Endometrial microvascular endothelial cells (primary cell): ENCODE results near the gene ENOX1. TPM values are rescaled to one million over a fixed set of nuclear protein-coding genes. Genes with fewer than 3 reads are reported as not detected.

Experiments
- in situ Hi-C: cut with HindIII; loops from 2 replicates; pipeline ENCODE4 v1.10.0; 2017; ENCODE audit warnings: low sequenced_read_pairs, low pct_unique_long_range_greater_than_20kb; ENCODE audit errors: inconsistent ontology term
- total RNA-seq: library from RNA; depleted of rRNA; stranded (reverse); fragments of >200 nt; gene quantifications from one replicate; pipeline ENCODE4 v1.2.3, GENCODE V29; 2015; ENCODE audit errors: inconsistent ontology term

Gene ENOX1
- total RNA-seq, 1 donor from 2014 or later: not detected

DNA sequence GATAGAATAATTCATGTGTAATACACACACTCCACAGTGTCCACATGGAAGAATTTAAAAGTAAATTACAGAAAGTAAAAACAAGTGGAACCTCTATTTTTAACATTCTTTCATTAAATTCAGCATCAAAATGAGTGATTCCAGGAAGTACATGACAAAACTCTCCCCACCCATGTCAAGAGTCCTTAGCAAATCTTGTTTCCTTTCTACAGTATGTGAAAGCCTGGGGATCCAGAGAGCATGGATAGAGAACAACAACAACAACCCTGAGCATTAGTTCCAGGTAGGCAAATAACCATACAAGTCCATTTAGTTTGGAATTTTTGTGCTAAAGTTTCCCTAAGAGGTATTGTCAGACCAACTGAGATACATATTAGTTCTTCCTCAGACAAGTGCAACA, 267.9 kb downstream of the ENOX1 start:
- in situ Hi-C loops: no loop called here

DNA sequence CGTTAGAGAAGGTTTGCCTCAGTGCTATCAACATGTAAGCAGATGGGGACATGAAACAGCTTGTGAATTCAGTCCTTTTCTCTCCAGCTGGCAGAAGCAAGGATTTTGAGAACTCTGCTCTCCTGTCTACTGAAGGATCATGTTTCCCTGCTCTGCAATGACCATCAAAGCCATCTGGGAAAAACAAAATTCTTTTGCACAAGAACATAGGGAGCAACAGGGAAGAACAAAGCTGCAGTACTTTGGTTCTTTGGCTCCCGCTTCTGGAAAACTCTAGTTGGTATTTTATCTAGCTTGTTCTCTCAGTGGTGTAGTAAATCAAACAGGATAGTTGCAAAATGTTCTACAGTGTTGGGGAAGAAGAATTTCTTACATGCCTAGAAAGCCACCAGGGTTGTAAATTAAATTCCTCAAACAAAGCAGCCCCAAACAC, 270.4 kb downstream of the ENOX1 start:
- in situ Hi-C loops: no loop called here

- in situ Hi-C loops: no loop called here
These were observed 271.2 kb downstream of the ENOX1 start for GRCh38 chr13:43515531-43515930.

DNA sequence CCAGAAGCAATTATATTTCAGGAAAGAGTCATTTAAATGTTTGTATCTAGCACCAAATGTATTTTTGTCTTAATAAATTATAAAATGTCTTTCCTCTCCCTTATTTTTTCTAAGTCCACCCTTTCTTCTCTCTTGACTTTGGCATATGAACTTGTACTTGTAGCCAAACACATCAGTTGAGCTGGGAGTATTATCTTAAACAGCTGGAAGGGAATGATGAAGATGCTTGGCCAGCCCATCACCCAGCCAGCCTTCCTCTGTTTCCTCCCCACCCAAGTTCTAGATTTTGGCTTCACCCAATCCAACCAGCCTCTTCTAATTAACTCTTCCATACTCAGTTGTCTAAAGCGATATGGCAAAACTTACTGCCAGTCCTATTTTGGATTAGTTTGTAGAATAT, 272.5 kb downstream of the ENOX1 start:
- in situ Hi-C loops: no loop called here

DNA sequence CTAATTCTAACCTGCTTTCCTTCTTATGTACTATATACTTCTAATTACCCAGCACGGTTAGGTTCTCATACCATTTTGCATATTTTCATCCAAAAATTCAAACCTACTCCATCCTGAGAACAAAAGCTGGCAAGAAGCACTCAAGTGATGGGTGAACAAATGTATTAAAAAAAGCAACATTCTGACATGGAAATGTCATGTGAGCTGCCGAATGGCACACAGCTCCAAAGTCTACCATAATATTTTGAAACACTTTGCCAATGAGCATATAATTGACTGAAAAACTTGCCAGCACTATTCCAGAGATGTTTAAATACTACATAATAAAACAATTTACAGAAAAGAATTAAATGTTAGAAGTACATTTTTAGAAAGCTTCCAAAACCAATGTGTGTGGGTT, 274.6 kb downstream of the ENOX1 start:
- in situ Hi-C loops: no loop called here

DNA sequence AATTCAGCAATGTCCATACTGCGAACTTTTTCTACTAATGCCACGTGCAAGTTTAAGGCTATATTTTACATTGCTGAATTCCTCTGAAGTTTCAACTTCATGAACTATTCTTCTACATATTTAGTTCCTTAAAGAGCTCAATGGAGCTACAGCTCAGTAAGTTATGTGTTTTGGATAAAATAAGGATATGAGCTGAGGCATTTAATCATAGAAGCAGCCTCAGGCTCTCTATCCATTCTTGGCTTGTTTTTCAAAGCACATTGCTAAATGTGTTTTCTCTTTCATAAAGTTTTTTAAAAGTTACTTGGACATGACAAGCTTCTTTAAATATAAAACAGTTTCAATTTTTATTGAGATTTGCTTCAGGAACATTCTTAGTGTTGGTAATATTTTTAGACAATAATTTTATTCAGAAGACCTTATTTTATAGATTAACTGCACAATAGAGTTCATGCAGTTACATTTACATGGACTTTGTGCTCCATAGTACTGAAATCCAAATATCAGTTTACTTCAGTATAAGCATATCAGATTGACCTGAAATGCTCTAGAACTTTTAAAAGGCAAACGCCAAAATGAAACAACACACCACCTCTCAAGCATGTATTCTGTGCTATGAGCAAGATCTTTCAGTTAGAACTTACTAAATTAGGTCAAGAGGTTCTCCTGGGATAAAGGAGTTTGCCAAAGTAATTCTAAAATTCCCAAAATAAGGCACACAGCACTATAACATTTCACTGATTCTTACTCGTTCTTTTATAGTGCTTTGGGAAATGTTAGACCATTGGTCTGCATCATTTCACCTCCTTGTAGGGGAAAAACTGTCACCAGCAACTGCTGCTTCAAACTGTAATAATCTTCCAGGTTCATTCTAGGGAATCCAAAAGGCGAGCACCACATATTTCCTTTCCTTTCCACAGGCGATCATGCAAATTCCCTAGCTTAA, 275.5 kb downstream of the ENOX1 start:
- in situ Hi-C loops: no loop called here

- in situ Hi-C loops: no loop called here
These were observed 291.0 kb downstream of the ENOX1 start for GRCh38 chr13:43495732-43496131.

DNA sequence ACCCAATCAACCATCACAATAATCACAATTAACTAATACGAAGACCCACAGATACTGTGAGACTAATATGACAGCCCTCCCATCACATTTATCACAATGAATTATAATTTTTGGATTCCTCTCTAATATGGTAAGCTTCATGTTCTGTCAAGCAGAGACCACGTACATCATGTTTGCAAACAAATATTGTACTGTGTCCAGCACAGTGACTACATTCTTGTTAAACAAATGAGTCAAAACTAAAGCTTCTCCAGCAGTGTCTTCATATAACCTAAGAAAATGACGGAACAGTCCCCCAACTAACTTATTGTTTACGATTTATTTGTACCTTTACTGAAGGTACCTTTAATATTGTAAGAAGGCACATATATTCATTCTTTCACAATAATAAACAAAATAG, 292.6 kb downstream of the ENOX1 start:
- in situ Hi-C loops: no loop called here

DNA sequence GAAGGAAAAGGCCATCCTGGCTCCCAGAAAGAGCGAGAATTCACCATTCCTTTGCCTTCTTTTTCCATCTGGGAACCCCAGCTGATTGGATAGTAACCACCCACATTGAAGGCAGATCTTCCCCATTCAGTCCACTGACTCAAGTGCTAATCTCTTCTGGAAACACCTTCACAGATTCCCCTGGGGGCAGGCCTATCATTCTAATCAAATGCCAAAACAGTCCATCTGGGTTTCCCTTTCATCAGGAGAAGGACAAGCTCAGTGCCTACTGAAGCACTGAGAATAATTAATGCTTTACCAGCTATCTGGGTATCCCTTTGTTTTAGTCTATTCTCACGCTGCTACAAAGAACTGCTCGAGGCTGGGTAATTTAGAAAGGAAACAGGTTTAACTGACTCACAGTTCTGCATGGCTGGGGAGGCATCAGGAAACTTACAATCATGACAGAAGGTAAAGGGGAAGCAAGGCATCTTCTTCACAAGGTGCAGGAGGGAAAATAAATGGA, 293.2 kb downstream of the ENOX1 start:
- in situ Hi-C loops: no loop called here

GRCh38 chr13:43492745-43493144, 294.0 kb downstream of the ENOX1 start:
- in situ Hi-C loops: no loop called here

- in situ Hi-C loops: no loop called here
These were observed 294.5 kb downstream of the ENOX1 start for GRCh38 chr13:43492311-43492710.

DNA sequence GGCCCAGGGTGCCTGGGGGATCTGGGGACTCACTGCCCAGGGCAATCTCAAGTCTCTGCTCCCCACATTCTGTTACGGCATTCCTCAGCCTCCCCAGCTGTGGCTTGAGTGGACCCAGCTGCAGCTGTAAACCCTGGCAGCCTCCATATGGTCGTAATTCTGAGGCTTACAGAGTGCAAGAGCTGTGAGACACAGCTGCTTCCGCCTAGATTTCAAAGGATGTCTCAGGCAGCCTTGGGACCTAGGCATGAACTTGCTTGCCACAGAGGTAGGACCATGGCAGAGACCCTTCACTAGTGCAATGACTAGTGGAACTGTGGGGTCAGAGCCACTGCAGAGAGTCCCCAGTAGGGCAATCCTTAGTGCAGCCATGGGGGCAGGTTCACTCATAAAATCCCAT, 297.5 kb downstream of the ENOX1 start:
- in situ Hi-C loops: no loop called here

GRCh38 chr13:43487885-43488284, 298.9 kb downstream of the ENOX1 start:
- in situ Hi-C loops: no loop called here

DNA sequence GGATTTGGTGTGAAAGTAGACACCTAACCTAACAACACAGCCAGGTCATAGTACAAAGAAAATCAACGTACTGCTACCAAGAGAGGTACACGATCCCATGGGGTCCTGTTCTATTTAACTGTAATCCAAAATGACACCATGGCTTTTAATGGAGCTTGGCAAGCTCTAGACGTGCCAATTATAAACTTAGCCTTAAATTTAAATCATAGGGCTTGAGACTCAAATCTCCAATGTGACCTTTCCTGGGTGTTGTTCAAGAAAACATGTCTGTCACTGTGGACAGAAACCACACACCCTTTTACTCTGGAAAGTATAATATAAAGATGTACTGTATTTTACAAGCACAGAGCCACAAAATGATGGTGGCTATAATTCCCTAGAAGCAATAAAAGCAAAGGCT, 299.3 kb downstream of the ENOX1 start:
- in situ Hi-C loops: no loop called here

DNA sequence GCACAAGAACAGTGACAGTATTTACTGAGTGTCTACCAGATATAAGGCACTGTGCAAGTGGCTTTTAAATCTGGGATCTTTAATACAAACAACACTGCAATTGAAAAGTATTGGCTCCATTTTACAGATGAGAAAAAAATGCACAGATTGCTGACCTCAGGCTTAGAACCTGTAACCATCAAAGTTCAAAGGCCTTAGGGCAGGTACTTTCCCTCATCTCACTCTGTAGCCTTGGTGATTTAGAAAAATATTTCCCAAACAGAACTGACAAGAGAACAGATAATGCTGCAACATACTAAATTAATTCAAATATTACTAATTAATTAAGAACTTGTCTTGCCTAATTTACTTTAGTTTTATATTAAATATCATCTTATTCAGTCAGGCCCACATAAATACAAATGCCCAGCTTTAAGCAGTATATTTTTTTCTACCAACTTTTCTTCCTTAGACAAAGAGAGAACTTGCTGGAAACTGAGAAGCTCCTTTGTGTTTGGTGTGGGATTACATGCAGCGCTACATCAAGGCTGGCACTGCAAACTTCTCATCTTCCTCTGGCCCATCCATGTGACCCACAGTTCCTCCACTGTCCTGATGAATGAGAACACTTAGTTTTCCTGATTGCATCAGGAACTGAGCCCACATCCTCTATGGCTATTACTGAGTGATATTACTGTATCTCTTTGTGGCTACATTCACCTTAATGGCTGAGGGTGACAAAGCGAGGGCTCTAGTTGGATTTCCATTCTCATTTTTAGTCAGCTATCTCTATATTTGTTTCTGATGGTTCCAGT, 302.1 kb downstream of the ENOX1 start:
- in situ Hi-C loops: no loop called here

GRCh38 chr13:43483930-43484329, 302.8 kb downstream of the ENOX1 start:
- in situ Hi-C loops: no loop called here

- in situ Hi-C loops: no loop called here
These were observed 304.1 kb downstream of the ENOX1 start for GRCh38 chr13:43482641-43483040.

DNA sequence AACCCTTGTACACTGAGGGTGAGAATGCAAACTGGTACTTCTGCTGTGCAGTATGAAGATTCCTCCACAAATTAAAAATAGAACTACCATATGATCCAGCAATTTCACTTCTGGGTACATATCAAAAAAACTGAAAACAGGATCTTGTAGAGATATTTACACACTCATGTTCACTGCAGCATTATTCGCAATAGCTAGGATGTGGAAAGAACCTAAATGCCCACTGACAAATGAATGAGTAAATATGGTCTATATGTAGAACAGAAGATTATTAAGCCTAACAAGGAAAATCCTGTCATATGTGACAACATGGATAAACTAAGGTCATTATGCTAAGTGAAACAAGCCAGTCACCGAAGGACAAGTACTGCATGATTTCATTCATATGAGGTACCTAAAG, 304.7 kb downstream of the ENOX1 start:
- in situ Hi-C loops: no loop called here

- in situ Hi-C loops: no loop called here
These were observed 307.9 kb downstream of the ENOX1 start for GRCh38 chr13:43478902-43479301.

GRCh38 chr13:43478211-43478610, 308.6 kb downstream of the ENOX1 start:
- in situ Hi-C loops: no loop called here
